ENCODE data around the gene GFPT2.

Gene GFPT2

GRCh38 chr5:180287404-180287803, 65.7 kb downstream of the GFPT2 start:
- peaks cover 24% of the 10 kb centered on the region for H3K4me1 ChIP-seq (ENCODE audit: control insufficient read depth, insufficient read depth, low read length)
- no peaks in the 10 kb centered on the region for H3K9me3 ChIP-seq (ENCODE audit: control insufficient read depth, low read length)
- H3K9ac ChIP-seq (ENCODE audit: low read length): no peak overlapping the region
- no peak overlapping the region for H3K4me3 ChIP-seq (ENCODE audit: low read length)
- H3K36me3 ChIP-seq (ENCODE audit: control insufficient read depth, insufficient read depth, low read length, severe bottlenecking): peaks cover 17% of the 10 kb centered on the region
- H3K27me3 ChIP-seq (replicated peaks; ENCODE audit: control insufficient read depth, insufficient read depth, low read length): no peaks in the 10 kb centered on the region
- DNase-seq (ENCODE audit: low read depth): no peak

GRCh38 chr5:180284149-180284548, 69.0 kb downstream of the GFPT2 start:
- Histone ChIP-seq H3K4me3 (ENCODE audit: low read length) (no peak overlapping the region), H3K36me3 (ENCODE audit: control insufficient read depth, insufficient read depth, low read length, severe bottlenecking) (peaks cover 48% of the 10 kb centered on the region), H3K9me3 (ENCODE audit: control insufficient read depth, low read length) (peaks cover 7% of the 10 kb centered on the region), H3K4me1 (ENCODE audit: control insufficient read depth, insufficient read depth, low read length) (peaks cover 11% of the 10 kb centered on the region), H3K9ac (ENCODE audit: low read length) (no peak overlapping the region), H3K27me3 (replicated peaks; ENCODE audit: control insufficient read depth, insufficient read depth, low read length) (no peaks in the 10 kb centered on the region)
- DNase-seq (ENCODE audit: low read depth): no peak

- H3K4me3 ChIP-seq (ENCODE audit: low read length): no peak overlapping the region
- DNase-seq (ENCODE audit: low read depth): no peak
- peaks cover 10% of the 10 kb centered on the region for H3K9me3 ChIP-seq (ENCODE audit: control insufficient read depth, low read length)
- no peak overlapping the region for H3K9ac ChIP-seq (ENCODE audit: low read length)
- peaks cover 56% of the 10 kb centered on the region for H3K36me3 ChIP-seq (ENCODE audit: control insufficient read depth, insufficient read depth, low read length, severe bottlenecking)
- peaks cover 11% of the 10 kb centered on the region for H3K4me1 ChIP-seq (ENCODE audit: control insufficient read depth, insufficient read depth, low read length)
- no peaks in the 10 kb centered on the region for H3K27me3 ChIP-seq (replicated peaks; ENCODE audit: control insufficient read depth, insufficient read depth, low read length)
These were observed 70.0 kb downstream of the GFPT2 start for GRCh38 chr5:180283026-180283615.

GRCh38 chr5:180282281-180282680, 70.9 kb downstream of the GFPT2 start:
- Histone ChIP-seq H3K36me3 (ENCODE audit: control insufficient read depth, insufficient read depth, low read length, severe bottlenecking) (peaks cover 65% of the 10 kb centered on the region), H3K9me3 (ENCODE audit: control insufficient read depth, low read length) (peaks cover 18% of the 10 kb centered on the region), H3K4me3 (ENCODE audit: low read length) (no peak overlapping the region), H3K4me1 (ENCODE audit: control insufficient read depth, insufficient read depth, low read length) (peaks cover 4% of the 10 kb centered on the region), H3K27me3 (replicated peaks; ENCODE audit: control insufficient read depth, insufficient read depth, low read length) (no peaks in the 10 kb centered on the region), H3K9ac (ENCODE audit: low read length) (no peak overlapping the region)
- DNase-seq (ENCODE audit: low read depth): no peak

- Histone ChIP-seq H3K9me3 (ENCODE audit: control insufficient read depth, low read length) (peaks cover 23% of the 10 kb centered on the region), H3K4me3 (ENCODE audit: low read length) (no peak overlapping the region), H3K9ac (ENCODE audit: low read length) (no peak overlapping the region), H3K27me3 (replicated peaks; ENCODE audit: control insufficient read depth, insufficient read depth, low read length) (no peaks in the 10 kb centered on the region), H3K4me1 (ENCODE audit: control insufficient read depth, insufficient read depth, low read length) (no peaks in the 10 kb centered on the region), H3K36me3 (ENCODE audit: control insufficient read depth, insufficient read depth, low read length, severe bottlenecking) (peaks cover 68% of the 10 kb centered on the region)
- DNase-seq (ENCODE audit: low read depth): no peak
These were observed 71.4 kb downstream of the GFPT2 start for GRCh38 chr5:180281706-180282105.

- no peaks in the 10 kb centered on the region for H3K4me1 ChIP-seq (ENCODE audit: control insufficient read depth, insufficient read depth, low read length)
- H3K36me3 ChIP-seq (ENCODE audit: control insufficient read depth, insufficient read depth, low read length, severe bottlenecking): peaks cover 72% of the 10 kb centered on the region
- H3K27me3 ChIP-seq (replicated peaks; ENCODE audit: control insufficient read depth, insufficient read depth, low read length): no peaks in the 10 kb centered on the region
- no peak overlapping the region for H3K9ac ChIP-seq (ENCODE audit: low read length)
- peaks cover 89% of the 10 kb centered on the region for H3K9me3 ChIP-seq (ENCODE audit: control insufficient read depth, low read length)
- DNase-seq (ENCODE audit: low read depth): no peak
- H3K4me3 ChIP-seq (ENCODE audit: low read length): peak overlapping the region; percentile 51
These were observed 78.4 kb downstream of the GFPT2 start for GRCh38 chr5:180274695-180275094.

GRCh38 chr5:180271221-180271620, 81.9 kb downstream of the GFPT2 start:
- no peak for DNase-seq (ENCODE audit: low read depth)
- no peak overlapping the region for H3K9ac ChIP-seq (ENCODE audit: low read length)
- peaks cover 74% of the 10 kb centered on the region for H3K36me3 ChIP-seq (ENCODE audit: control insufficient read depth, insufficient read depth, low read length, severe bottlenecking)
- H3K4me3 ChIP-seq (ENCODE audit: low read length): peak overlapping the region; percentile 14
- H3K9me3 ChIP-seq (ENCODE audit: control insufficient read depth, low read length): peaks cover 97% of the 10 kb centered on the region
- no peaks in the 10 kb centered on the region for H3K4me1 ChIP-seq (ENCODE audit: control insufficient read depth, insufficient read depth, low read length)
- H3K27me3 ChIP-seq (replicated peaks; ENCODE audit: control insufficient read depth, insufficient read depth, low read length): no peaks in the 10 kb centered on the region

GRCh38 chr5:180259260-180259611, 93.9 kb downstream of the GFPT2 start:
- H3K4me3 ChIP-seq (ENCODE audit: low read length): peak overlapping the region; percentile 68
- H3K4me1 ChIP-seq (ENCODE audit: control insufficient read depth, insufficient read depth, low read length): no peaks in the 10 kb centered on the region
- no peak overlapping the region for H3K9ac ChIP-seq (ENCODE audit: low read length)
- DNase-seq (ENCODE audit: low read depth): peak; percentile 1
- peaks cover 95% of the 10 kb centered on the region for H3K36me3 ChIP-seq (ENCODE audit: control insufficient read depth, insufficient read depth, low read length, severe bottlenecking)
- H3K27me3 ChIP-seq (replicated peaks; ENCODE audit: control insufficient read depth, insufficient read depth, low read length): no peaks in the 10 kb centered on the region
- peaks cover 99% of the 10 kb centered on the region for H3K9me3 ChIP-seq (ENCODE audit: control insufficient read depth, low read length)

- Histone ChIP-seq H3K36me3 (ENCODE audit: control insufficient read depth, insufficient read depth, low read length, severe bottlenecking) (peaks cover 94% of the 10 kb centered on the region), H3K4me3 (ENCODE audit: low read length) (peak overlapping the region; percentile 61)
These were observed 99.9 kb downstream of the GFPT2 start for GRCh38 chr5:180253036-180253824.

GRCh38 chr5:180251887-180252286, 101.2 kb downstream of the GFPT2 start:
- peak overlapping the region; percentile 61 for H3K4me3 ChIP-seq (ENCODE audit: low read length)
- peaks cover 99% of the 10 kb centered on the region for H3K9me3 ChIP-seq (ENCODE audit: control insufficient read depth, low read length)
- H3K36me3 ChIP-seq (ENCODE audit: control insufficient read depth, insufficient read depth, low read length, severe bottlenecking): peaks cover 94% of the 10 kb centered on the region
- no peak overlapping the region for H3K9ac ChIP-seq (ENCODE audit: low read length)
- no peaks in the 10 kb centered on the region for H3K4me1 ChIP-seq (ENCODE audit: control insufficient read depth, insufficient read depth, low read length)
- no peaks in the 10 kb centered on the region for H3K27me3 ChIP-seq (replicated peaks; ENCODE audit: control insufficient read depth, insufficient read depth, low read length)
- DNase-seq (ENCODE audit: low read depth): no peak

More at GRCh38 chr5:180253036-180253824, 99.9 kb downstream of the GFPT2 start:
- Histone ChIP-seq H3K4me1 (ENCODE audit: control insufficient read depth, insufficient read depth, low read length) (no peaks in the 10 kb centered on the region), H3K9ac (ENCODE audit: low read length) (no peak overlapping the region), H3K27me3 (replicated peaks; ENCODE audit: control insufficient read depth, insufficient read depth, low read length) (no peaks in the 10 kb centered on the region), H3K9me3 (ENCODE audit: control insufficient read depth, low read length) (peaks cover 99% of the 10 kb centered on the region)
- DNase-seq (ENCODE audit: low read depth): no peak

GRCh38 chr5:180251141-180251540, 102.0 kb downstream of the GFPT2 start:
- H3K27me3 ChIP-seq (replicated peaks; ENCODE audit: control insufficient read depth, insufficient read depth, low read length): no peaks in the 10 kb centered on the region
- peaks cover 100% of the 10 kb centered on the region for H3K9me3 ChIP-seq (ENCODE audit: control insufficient read depth, low read length)
- no peak for DNase-seq (ENCODE audit: low read depth)
- H3K4me1 ChIP-seq (ENCODE audit: control insufficient read depth, insufficient read depth, low read length): no peaks in the 10 kb centered on the region
- peak overlapping the region; percentile 61 for H3K4me3 ChIP-seq (ENCODE audit: low read length)
- no peak overlapping the region for H3K9ac ChIP-seq (ENCODE audit: low read length)
- H3K36me3 ChIP-seq (ENCODE audit: control insufficient read depth, insufficient read depth, low read length, severe bottlenecking): peaks cover 95% of the 10 kb centered on the region

All from adipocyte (in vitro differentiated cells).